K562 (cell line): ENCODE data around the gene PFKFB2. TPM values are rescaled to one million over a fixed set of nuclear protein-coding genes. Genes with fewer than 3 reads are reported as not detected.
A peak's percentile ranks its signal among the peaks of the same experiment; 100 is the strongest.

Experiments used
- KAT7 ChIP-seq: sonication (generic); formaldehyde crosslinking; IDR thresholded peaks from 2 replicates; pipeline ENCODE4 v1.8.0; 2022; ENCODE audit warnings: missing genetic modification reagents, mild to moderate bottlenecking, borderline replicate concordance
- TBL1XR1 ChIP-seq, 2 experiments: IDR thresholded peaks; 2 replicates each; pipeline ENCODE4 v1.6.1; 2012; ENCODE audit warnings: improper control_type of control experiment in 2 of 2, low read length in 2 of 2, mild to moderate bottlenecking in 1 of 2
- TFAM ChIP-seq: fragments of 250-450 bp; sonication (Bioruptor Pico); conservative IDR thresholded peaks from 2 replicates; pipeline ENCODE4 v1.5.0; 2021; ENCODE audit warnings: mild to moderate bottlenecking, moderate library complexity
- YBX1 ChIP-seq: fragments of 450-650 bp; IDR thresholded peaks from 2 replicates; pipeline ENCODE4 v1.7.1; 2016; ENCODE audit warnings: mild to moderate bottlenecking
- polyA plus RNA-seq, 8 experiments: library from polyadenylated mRNA; depleted of rRNA in 4 of 8; stranded (reverse) in 5 of 8; unstranded in 3 of 8; fragments of >200 nt; fragmentation: Nextera tagmentation in 2 of 8; fragmentation: Illumina TruSeq in 1 of 8; extraction: Ambion mirVana in 2 of 8; extraction: Trizol in 1 of 8; gene quantifications; 2 replicates each; pipeline versions ENCODE4 v1.2.1 to v1.2.3, GENCODE V29; 2011 to 2014; ENCODE audit warnings: inconsistent platforms in 1 of 8, missing spikeins in 1 of 8
- total RNA-seq, 7 experiments: library from RNA; depleted of rRNA in 6 of 7; stranded (reverse); fragments of >200 nt in 6 of 7; fragmentation: Illumina TruSeq in 2 of 7; extraction: Trizol in 2 of 7; gene quantifications; 2 replicates each; pipeline versions ENCODE4 v1.2.1 to v1.2.3, GENCODE V29; 2011 to 2021; ENCODE audit warnings: low replicate concordance in 1 of 7
- TF ChIP-seq, protein P1 (sequence below), 2 experiments: fragments of 450-650 bp in 1 of 2; sonication (generic) in 1 of 2; formaldehyde crosslinking in 1 of 2; IDR thresholded peaks; 2 replicates each; pipeline versions ENCODE4 v1.7.1 to v1.9.0; 2016 to 2022; ENCODE audit warnings: inconsistent platforms in 1 of 2, mild to moderate bottlenecking in 1 of 2, missing genetic modification reagents in 1 of 2
- TF ChIP-seq, protein P2 (sequence below): sonication (generic); formaldehyde crosslinking; IDR thresholded peaks from 2 replicates; pipeline ENCODE4 v1.8.1; 2023; ENCODE audit warnings: mild to moderate bottlenecking, missing genetic modification reagents
- TF ChIP-seq, protein P3 (sequence below): fragments of 450-650 bp; IDR thresholded peaks from 2 replicates; pipeline ENCODE4 v1.6.1; 2018; ENCODE audit not compliant: partially characterized antibody

Gene PFKFB2
- total and polyA plus RNA-seq, 9 of the 15 experiments (the other 6 are each of a cell fraction or from before 2014, with no cell fraction given) = 6.9 to 26.0 (median 16.4) TPM

DNA sequence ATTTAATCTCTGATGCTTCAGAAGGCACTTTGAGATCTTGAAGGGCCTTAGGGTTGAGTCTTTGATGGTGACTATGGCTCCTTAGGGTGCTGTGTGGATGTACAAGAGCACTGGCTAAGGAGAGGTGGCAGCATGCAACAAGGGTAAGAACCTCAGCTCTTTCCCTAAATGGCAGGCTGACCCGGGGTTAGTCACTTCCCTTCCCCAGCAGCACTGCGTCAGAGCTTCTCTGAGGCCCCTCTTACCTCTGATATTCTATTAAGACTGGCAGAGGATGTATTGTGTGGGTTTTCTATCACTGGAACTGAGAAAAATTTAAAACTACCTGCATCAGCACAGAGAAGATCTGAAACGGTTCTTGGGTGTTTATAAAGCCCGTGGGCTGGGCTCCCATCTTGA is 32.4 kb upstream of the PFKFB2 start (continued):
- TF ChIP-seq, protein P1, sequence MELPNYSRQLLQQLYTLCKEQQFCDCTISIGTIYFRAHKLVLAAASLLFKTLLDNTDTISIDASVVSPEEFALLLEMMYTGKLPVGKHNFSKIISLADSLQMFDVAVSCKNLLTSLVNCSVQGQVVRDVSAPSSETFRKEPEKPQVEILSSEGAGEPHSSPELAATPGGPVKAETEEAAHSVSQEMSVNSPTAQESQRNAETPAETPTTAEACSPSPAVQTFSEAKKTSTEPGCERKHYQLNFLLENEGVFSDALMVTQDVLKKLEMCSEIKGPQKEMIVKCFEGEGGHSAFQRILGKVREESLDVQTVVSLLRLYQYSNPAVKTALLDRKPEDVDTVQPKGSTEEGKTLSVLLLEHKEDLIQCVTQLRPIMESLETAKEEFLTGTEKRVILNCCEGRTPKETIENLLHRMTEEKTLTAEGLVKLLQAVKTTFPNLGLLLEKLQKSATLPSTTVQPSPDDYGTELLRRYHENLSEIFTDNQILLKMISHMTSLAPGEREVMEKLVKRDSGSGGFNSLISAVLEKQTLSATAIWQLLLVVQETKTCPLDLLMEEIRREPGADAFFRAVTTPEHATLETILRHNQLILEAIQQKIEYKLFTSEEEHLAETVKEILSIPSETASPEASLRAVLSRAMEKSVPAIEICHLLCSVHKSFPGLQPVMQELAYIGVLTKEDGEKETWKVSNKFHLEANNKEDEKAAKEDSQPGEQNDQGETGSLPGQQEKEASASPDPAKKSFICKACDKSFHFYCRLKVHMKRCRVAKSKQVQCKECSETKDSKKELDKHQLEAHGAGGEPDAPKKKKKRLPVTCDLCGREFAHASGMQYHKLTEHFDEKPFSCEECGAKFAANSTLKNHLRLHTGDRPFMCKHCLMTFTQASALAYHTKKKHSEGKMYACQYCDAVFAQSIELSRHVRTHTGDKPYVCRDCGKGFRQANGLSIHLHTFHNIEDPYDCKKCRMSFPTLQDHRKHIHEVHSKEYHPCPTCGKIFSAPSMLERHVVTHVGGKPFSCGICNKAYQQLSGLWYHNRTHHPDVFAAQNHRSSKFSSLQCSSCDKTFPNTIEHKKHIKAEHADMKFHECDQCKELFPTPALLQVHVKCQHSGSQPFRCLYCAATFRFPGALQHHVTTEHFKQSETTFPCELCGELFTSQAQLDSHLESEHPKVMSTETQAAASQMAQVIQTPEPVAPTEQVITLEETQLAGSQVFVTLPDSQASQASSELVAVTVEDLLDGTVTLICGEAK (IDR thresholded peaks at IDR 0.05) = peak; percentile 15; the same call in 1 of the 2 replicates
- TF ChIP-seq, protein P1 (CRISPR knock-in tag; IDR thresholded peaks at IDR 0.05) = no peak
- TF ChIP-seq, protein P2, sequence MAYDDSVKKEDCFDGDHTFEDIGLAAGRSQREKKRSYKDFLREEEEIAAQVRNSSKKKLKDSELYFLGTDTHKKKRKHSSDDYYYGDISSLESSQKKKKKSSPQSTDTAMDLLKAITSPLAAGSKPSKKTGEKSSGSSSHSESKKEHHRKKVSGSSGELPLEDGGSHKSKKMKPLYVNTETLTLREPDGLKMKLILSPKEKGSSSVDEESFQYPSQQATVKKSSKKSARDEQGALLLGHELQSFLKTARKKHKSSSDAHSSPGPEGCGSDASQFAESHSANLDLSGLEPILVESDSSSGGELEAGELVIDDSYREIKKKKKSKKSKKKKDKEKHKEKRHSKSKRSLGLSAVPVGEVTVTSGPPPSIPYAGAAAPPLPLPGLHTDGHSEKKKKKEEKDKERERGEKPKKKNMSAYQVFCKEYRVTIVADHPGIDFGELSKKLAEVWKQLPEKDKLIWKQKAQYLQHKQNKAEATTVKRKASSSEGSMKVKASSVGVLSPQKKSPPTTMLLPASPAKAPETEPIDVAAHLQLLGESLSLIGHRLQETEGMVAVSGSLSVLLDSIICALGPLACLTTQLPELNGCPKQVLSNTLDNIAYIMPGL (CRISPR knock-in tag) = no peak
- TF ChIP-seq YBX1 (no peak), KAT7 (CRISPR knock-in tag) (no peak), TBL1XR1 (IDR thresholded peaks at IDR 0.05; ENCODE audit: low read length in 2 of 2) (no peak), TFAM (CRISPR knock-in tag) (no peak)
- TF ChIP-seq, protein P3, sequence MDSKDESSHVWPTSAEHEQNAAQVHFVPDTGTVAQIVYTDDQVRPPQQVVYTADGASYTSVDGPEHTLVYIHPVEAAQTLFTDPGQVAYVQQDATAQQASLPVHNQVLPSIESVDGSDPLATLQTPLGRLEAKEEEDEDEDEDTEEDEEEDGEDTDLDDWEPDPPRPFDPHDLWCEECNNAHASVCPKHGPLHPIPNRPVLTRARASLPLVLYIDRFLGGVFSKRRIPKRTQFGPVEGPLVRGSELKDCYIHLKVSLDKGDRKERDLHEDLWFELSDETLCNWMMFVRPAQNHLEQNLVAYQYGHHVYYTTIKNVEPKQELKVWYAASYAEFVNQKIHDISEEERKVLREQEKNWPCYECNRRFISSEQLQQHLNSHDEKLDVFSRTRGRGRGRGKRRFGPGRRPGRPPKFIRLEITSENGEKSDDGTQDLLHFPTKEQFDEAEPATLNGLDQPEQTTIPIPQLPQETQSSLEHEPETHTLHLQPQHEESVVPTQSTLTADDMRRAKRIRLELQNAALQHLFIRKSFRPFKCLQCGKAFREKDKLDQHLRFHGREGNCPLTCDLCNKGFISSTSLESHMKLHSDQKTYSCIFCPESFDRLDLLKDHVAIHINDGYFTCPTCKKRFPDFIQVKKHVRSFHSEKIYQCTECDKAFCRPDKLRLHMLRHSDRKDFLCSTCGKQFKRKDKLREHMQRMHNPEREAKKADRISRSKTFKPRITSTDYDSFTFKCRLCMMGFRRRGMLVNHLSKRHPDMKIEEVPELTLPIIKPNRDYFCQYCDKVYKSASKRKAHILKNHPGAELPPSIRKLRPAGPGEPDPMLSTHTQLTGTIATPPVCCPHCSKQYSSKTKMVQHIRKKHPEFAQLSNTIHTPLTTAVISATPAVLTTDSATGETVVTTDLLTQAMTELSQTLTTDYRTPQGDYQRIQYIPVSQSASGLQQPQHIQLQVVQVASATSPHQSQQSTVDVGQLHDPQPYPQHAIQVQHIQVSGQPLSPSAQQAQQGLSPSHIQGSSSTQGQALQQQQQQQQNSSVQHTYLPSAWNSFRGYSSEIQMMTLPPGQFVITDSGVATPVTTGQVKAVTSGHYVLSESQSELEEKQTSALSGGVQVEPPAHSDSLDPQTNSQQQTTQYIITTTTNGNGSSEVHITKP = no peak
